Loucy (cell line): Measurements from ENCODE around the gene EVI5.

Source experiments
- EZH2phosphoT487 ChIP-seq: fragments of 200-600 bp; IDR thresholded peaks from 2 replicates; pipeline ENCODE4 v1.6.1; 2018; ENCODE audit warnings: antibody characterized with exemption, mild to moderate bottlenecking, moderate library complexity, borderline replicate concordance
- TF ChIP-seq, protein P1 (sequence below): fragments of 200-600 bp; sonication (generic); conservative IDR thresholded peaks from 2 replicates; pipeline ENCODE4 v1.5.1; 2014; ENCODE audit warnings: mild to moderate bottlenecking, antibody characterized with exemption, low read length

GRCh38 chr1:92465256-92465647 lies 319.7 kb downstream of the EVI5 start:
- TF ChIP-seq, protein P1, sequence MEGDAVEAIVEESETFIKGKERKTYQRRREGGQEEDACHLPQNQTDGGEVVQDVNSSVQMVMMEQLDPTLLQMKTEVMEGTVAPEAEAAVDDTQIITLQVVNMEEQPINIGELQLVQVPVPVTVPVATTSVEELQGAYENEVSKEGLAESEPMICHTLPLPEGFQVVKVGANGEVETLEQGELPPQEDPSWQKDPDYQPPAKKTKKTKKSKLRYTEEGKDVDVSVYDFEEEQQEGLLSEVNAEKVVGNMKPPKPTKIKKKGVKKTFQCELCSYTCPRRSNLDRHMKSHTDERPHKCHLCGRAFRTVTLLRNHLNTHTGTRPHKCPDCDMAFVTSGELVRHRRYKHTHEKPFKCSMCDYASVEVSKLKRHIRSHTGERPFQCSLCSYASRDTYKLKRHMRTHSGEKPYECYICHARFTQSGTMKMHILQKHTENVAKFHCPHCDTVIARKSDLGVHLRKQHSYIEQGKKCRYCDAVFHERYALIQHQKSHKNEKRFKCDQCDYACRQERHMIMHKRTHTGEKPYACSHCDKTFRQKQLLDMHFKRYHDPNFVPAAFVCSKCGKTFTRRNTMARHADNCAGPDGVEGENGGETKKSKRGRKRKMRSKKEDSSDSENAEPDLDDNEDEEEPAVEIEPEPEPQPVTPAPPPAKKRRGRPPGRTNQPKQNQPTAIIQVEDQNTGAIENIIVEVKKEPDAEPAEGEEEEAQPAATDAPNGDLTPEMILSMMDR: no peak
- no peak for TF ChIP-seq EZH2phosphoT487
